Prostate gland (tissue), 2 donors: ENCODE results near the gene METTL13.

Source experiments
- CTCF ChIP-seq, 4 experiments: fragments of 200-600 bp in 2 of 4; fragments of 450-650 bp in 2 of 4; sonication (generic) in 2 of 4; IDR thresholded peaks; 1 replicate in 3 of 4; 2 replicates in 1 of 4; pipeline ENCODE4 v1.5.1; 2016 to 2019; ENCODE audit warnings: antibody characterized with exemption in 4 of 4, mild to moderate bottlenecking in 2 of 4, moderate library complexity in 2 of 4
- POLR2A ChIP-seq: fragments of 450-650 bp; IDR thresholded peaks from one replicate; pipeline ENCODE4 v1.6.1; 2016; ENCODE audit warnings: antibody characterized with exemption, mild to moderate bottlenecking

- TF ChIP-seq POLR2A (no peak), CTCF (IDR thresholded peaks at IDR 0.05) (no peak)
These were observed 33.2 kb downstream of the METTL13 start for GRCh38 chr1:171814692-171815091.
